K562 (cell line): Measurements from ENCODE around the gene CSH1. TPM values are rescaled to one million over a fixed set of nuclear protein-coding genes. Genes with fewer than 3 reads are reported as not detected.

Experiments
- ATAC-seq: fragments of 200-7000 bp; cut with Tn5 transposase; 3 replicates; pipeline ENCODE4 v1.9.1; 2020; ENCODE audit warnings: moderate library complexity
- BruUV-seq: library from RNA; stranded (reverse); fragments of 400-500 nt; replicated peaks from 2 replicates; lab custom pipeline; 2021; lab: Mats Ljungman, UMichigan
- CTCF ChIA-PET: fragments of 300-600 bp; formaldehyde crosslinking; extraction: SDS; loops from one replicate; lab custom pipeline; 2021; ENCODE audit warnings: low intra/inter-chr PET ratio; lab: Yijun Ruan, JAX
- POLR2A ChIA-PET: fragments of 300-600, 350-650 bp; sonication (Branson Sonifier 250); formaldehyde crosslinking; extraction: SDS; loops from one replicate; lab custom pipeline; 2021; ENCODE audit warnings: antibody characterized with exemption, inconsistent platforms; lab: Yijun Ruan, JAX
- DNase-seq, 4 experiments: peaks; one replicate each; pipeline versions ENCODE4 v3.0.0 to v3.0.0-alpha.2; 2011 to 2018; ENCODE audit warnings: low spot score in 3 of 4, mixed read lengths in 3 of 4; ENCODE audit errors: extremely low read depth in 1 of 4
- FAIRE-seq: peaks from 2 replicates; lab custom pipeline; 2011; peaks lifted over from hg19 to GRCh38; lab: Jason Lieb, UNC
- H2AFZ ChIP-seq: 2 replicates; pipeline ENCODE4 v1.6.0; 2011; ENCODE audit warnings: low read depth, low read length, control low read depth, inconsistent platforms
- H3K27ac ChIP-seq: fragments of 200-600 bp; 3 replicates; pipeline ENCODE4 v1.8.0; 2011; ENCODE audit warnings: low read depth, mild to moderate bottlenecking, control low read depth, inconsistent platforms, low read length, moderate library complexity, mixed read lengths; ENCODE audit errors: extremely low read depth
- H3K27me3 ChIP-seq, 2 experiments: fragments of 300-600 bp in 1 of 2; 2 replicates in 1 of 2; 3 replicates in 1 of 2; pipeline versions ENCODE4 v1.6.0 to v1.8.0; 2011; ENCODE audit warnings: inconsistent platforms in 2 of 2, low read length in 2 of 2, mild to moderate bottlenecking in 1 of 2, mixed read lengths in 1 of 2, moderate library complexity in 1 of 2; ENCODE audit not compliant: control insufficient read depth in 2 of 2, insufficient read depth in 2 of 2
- H3K36me3 ChIP-seq: fragments of 300-600 bp; 3 replicates; pipeline ENCODE4 v1.8.0; 2011; ENCODE audit warnings: mild to moderate bottlenecking, low read length, inconsistent platforms; ENCODE audit not compliant: control insufficient read depth, insufficient read depth
- H3K4me1 ChIP-seq, 2 experiments: fragments of 200-600 bp in 1 of 2; replicated peaks in 1 of 2; 2 replicates in 1 of 2; 3 replicates in 1 of 2; pipeline versions ENCODE4 v1.5.1 to v1.8.0; 2011; ENCODE audit warnings: inconsistent platforms in 2 of 2, low read length in 2 of 2, mild to moderate bottlenecking in 1 of 2, mixed read lengths in 1 of 2, moderate library complexity in 1 of 2; ENCODE audit not compliant: control insufficient read depth in 2 of 2, insufficient read depth in 2 of 2
- H3K4me2 ChIP-seq: 2 replicates; pipeline ENCODE4 v1.6.1; 2011; ENCODE audit warnings: low read length, control low read depth, inconsistent platforms, mixed read lengths; ENCODE audit not compliant: insufficient read depth
- H3K4me3 ChIP-seq: fragments of 200-600 bp; sonication (generic), shearing (Covaris generic); 2 replicates; pipeline ENCODE4 v1.5.1; 2016; ENCODE audit warnings: control low read depth, inconsistent platforms
- H3K79me2 ChIP-seq: fragments of 200-600 bp; 3 replicates; pipeline ENCODE4 v1.8.0; 2011; ENCODE audit warnings: low read length, inconsistent platforms; ENCODE audit not compliant: control insufficient read depth, insufficient read depth
- H3K9ac ChIP-seq, 2 experiments: 2 replicates each; pipeline versions ENCODE4 v1.6.0 to v1.6.1; 2011; ENCODE audit warnings: low read depth in 2 of 2, low read length in 2 of 2, control low read depth in 1 of 2, inconsistent platforms in 1 of 2, mild to moderate bottlenecking in 1 of 2, mixed read lengths in 1 of 2; ENCODE audit not compliant: insufficient read depth in 1 of 2
- H3K9me1 ChIP-seq: one replicate; pipeline ENCODE4 v1.6.0; 2011; ENCODE audit warnings: inconsistent platforms, mild to moderate bottlenecking, low read length, moderate library complexity; ENCODE audit not compliant: control insufficient read depth, insufficient read depth
- H3K9me3 ChIP-seq: replicated peaks from 2 replicates; pipeline ENCODE4 v1.5.1; 2011; ENCODE audit warnings: low read depth, low read length, inconsistent platforms; ENCODE audit not compliant: control insufficient read depth, insufficient read depth
- H4K20me1 ChIP-seq: replicated peaks from 2 replicates; pipeline ENCODE4 v1.6.1; 2011; ENCODE audit warnings: low read length, inconsistent platforms, mixed read lengths; ENCODE audit not compliant: control insufficient read depth, insufficient read depth
- HDAC3 ChIP-seq: fragments of 450-650 bp; IDR thresholded peaks from 2 replicates; pipeline ENCODE4 v1.6.1; 2018; ENCODE audit warnings: borderline replicate concordance, mild to moderate bottlenecking, moderate library complexity; ENCODE audit not compliant: partially characterized antibody
- MIER1 ChIP-seq: fragments of 450-650 bp; IDR thresholded peaks from 2 replicates; pipeline ENCODE4 v1.6.1; 2016; ENCODE audit warnings: antibody characterized with exemption, mild to moderate bottlenecking, low read depth
- PHTF2 ChIP-seq: fragments of 250-450 bp; sonication (Bioruptor Pico); IDR thresholded peaks from 2 replicates; pipeline ENCODE4 v1.5.0; 2021; ENCODE audit warnings: mild to moderate bottlenecking
- PML ChIP-seq: IDR thresholded peaks from 2 replicates; pipeline ENCODE4 v1.6.1; 2012; ENCODE audit warnings: low read length, inconsistent platforms
- ZFP30 ChIP-seq: fragments of 250-450 bp; sonication (Bioruptor Pico); IDR thresholded peaks from 2 replicates; pipeline ENCODE4 v1.8.0; 2022; ENCODE audit warnings: moderate library complexity, mild to moderate bottlenecking, inconsistent platforms, borderline replicate concordance
- ZNF589 ChIP-seq: fragments of 200-800 bp; sonication (Bioruptor generic); IDR thresholded peaks from 2 replicates; pipeline ENCODE4 v1.6.1; 2016; ENCODE audit warnings: low read depth, missing genetic modification characterization, missing compliant biosample characterization
- WGBS: fragments of 100-300 bp; shearing (Covaris generic); methylation state at CpG from one replicate; pipeline ENCODE4 v1.1.6; 2016; ENCODE audit warnings: low coverage, mixed read lengths; ENCODE audit not compliant: insufficient coverage; ENCODE audit errors: missing lambda C conversion rate; 5-methylcytosine and 5-hydroxymethylcytosine counted together
- in situ Hi-C: fragments of 300-500 bp; cut with MboI; formaldehyde crosslinking; loops from 4 replicates; pipeline ENCODE4 v1.15.0; 2018; ENCODE audit warnings: inconsistent platforms, mixed read lengths
- intact Hi-C: fragments of 100-400 bp; cut with micrococcal nuclease; formaldehyde crosslinking; loops from 2 replicates; pipeline ENCODE4 v1.14.2; 2022
- polyA plus RNA-seq, 8 experiments: library from polyadenylated mRNA; depleted of rRNA in 4 of 8; stranded (reverse) in 5 of 8; unstranded in 3 of 8; fragments of >200 nt; fragmentation: Nextera tagmentation in 2 of 8; fragmentation: Illumina TruSeq in 1 of 8; extraction: Ambion mirVana in 2 of 8; extraction: Trizol in 1 of 8; gene quantifications; 2 replicates each; pipeline versions ENCODE4 v1.2.1 to v1.2.3, GENCODE V29; 2011 to 2014; ENCODE audit warnings: inconsistent platforms in 1 of 8, missing spikeins in 1 of 8
- total RNA-seq, 7 experiments: library from RNA; depleted of rRNA in 6 of 7; stranded (reverse); fragments of >200 nt in 6 of 7; fragmentation: Illumina TruSeq in 2 of 7; extraction: Trizol in 2 of 7; gene quantifications; 2 replicates each; pipeline versions ENCODE4 v1.2.1 to v1.2.3, GENCODE V29; 2011 to 2021; ENCODE audit warnings: low replicate concordance in 1 of 7
- TF ChIP-seq, protein P1 (sequence below), 3 experiments: fragments of 200-800 bp in 1 of 3; sonication (Bioruptor generic) in 1 of 3; sonication (generic) in 1 of 3; formaldehyde crosslinking in 1 of 3; IDR thresholded peaks; 2 replicates each; pipeline versions ENCODE4 v1.6.1 to v1.8.0; 2016 to 2022; ENCODE audit warnings: mild to moderate bottlenecking in 2 of 3, missing compliant biosample characterization in 2 of 3, missing genetic modification characterization in 2 of 3, missing genetic modification reagents in 1 of 3
- TF ChIP-seq, protein P2 (sequence below): fragments of 250-450 bp; sonication (Bioruptor Pico); IDR thresholded peaks from 2 replicates; pipeline ENCODE4 v1.5.0; 2022; ENCODE audit warnings: mild to moderate bottlenecking
- TF ChIP-seq, protein P3 (sequence below), 3 experiments: IDR thresholded peaks in 2 of 3; conservative IDR thresholded peaks in 1 of 3; 2 replicates each; pipeline ENCODE4 v1.5.1; 2011 to 2012; ENCODE audit warnings: low read length in 3 of 3, mild to moderate bottlenecking in 3 of 3, control low read depth in 2 of 3, improper control_type of control experiment in 1 of 3, inconsistent platforms in 1 of 3, low read depth in 1 of 3, mixed read lengths in 1 of 3, moderate library complexity in 1 of 3; ENCODE audit not compliant: insufficient read depth in 2 of 3

Gene CSH1
- total and polyA plus RNA-seq, 9 of the 15 experiments (the other 6 are each of a cell fraction or from before 2014, with no cell fraction given): not detected

DNA sequence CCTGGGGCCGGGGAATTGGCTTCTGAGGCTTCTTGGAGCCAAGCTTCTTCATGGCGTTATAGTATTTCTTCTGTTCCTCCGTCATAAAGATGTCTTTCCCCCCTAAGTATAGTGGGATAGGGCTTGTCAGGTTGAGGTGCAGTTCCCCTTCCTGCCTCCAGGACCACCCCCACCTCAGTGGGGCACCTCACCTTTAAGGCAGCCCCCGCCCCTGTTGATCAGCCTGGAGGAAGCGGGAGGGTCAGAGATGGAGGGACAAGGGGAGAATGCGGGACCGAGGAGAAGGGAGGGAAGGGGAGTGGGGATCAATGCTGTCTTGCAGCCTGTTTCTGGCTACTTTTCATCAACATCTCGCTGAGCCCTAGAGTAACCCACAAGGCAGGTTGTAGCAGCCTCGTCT lies 47.4 kb upstream of the CSH1 start:
- Histone ChIP-seq H3K4me3 (no peak overlapping the region), H4K20me1 (no peaks in the 10 kb centered on the region; the same call in 1 of the 2 replicates), H3K9ac (no peak overlapping the region), H3K9me3 (no peaks in the 10 kb centered on the region; the same call in 1 of the 2 replicates), H3K36me3 (no peaks in the 10 kb centered on the region), H3K27me3 (peaks cover 17 to 62% of the 10 kb centered on the region in 2 experiments; a peak in 4 of 5 replicates), H3K27ac (no peak overlapping the region), H2AFZ (no peak overlapping the region), H3K4me2 (no peak overlapping the region), H3K4me1 (peaks cover 3 to 32% of the 10 kb centered on the region in 2 experiments; a peak in 3 of 5 replicates), H3K79me2 (no peaks in the 10 kb centered on the region), H3K9me1 (no peaks in the 10 kb centered on the region)
- in situ Hi-C loops (no loop called here), intact Hi-C loops (loop anchor here (10.0 kb wide), 1 partner anchor 81 kb away; the partner anchor contains the start of gene ICAM2)
- WGBS: 5% methylated on average over 9 of the region's 9 CpGs
- TF ChIP-seq ZNF589 (CRISPR knock-in tag) (no peak), PHTF2 (CRISPR knock-in tag) (no peak), MIER1 (no peak), ZFP30 (CRISPR knock-in tag) (no peak), HDAC3 (no peak), PML (no peak)
- TF ChIP-seq, protein P1, sequence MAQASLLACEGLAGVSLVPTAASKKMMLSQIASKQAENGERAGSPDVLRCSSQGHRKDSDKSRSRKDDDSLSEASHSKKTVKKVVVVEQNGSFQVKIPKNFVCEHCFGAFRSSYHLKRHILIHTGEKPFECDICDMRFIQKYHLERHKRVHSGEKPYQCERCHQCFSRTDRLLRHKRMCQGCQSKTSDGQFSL (CRISPR knock-in tag; IDR thresholded peaks at IDR 0.05): 0 out of 2 replicates have a peak, but pooled peaks have one; percentile 55
- TF ChIP-seq, protein P1 (tag; IDR thresholded peaks at IDR 0.05): no peak
- TF ChIP-seq, protein P2, sequence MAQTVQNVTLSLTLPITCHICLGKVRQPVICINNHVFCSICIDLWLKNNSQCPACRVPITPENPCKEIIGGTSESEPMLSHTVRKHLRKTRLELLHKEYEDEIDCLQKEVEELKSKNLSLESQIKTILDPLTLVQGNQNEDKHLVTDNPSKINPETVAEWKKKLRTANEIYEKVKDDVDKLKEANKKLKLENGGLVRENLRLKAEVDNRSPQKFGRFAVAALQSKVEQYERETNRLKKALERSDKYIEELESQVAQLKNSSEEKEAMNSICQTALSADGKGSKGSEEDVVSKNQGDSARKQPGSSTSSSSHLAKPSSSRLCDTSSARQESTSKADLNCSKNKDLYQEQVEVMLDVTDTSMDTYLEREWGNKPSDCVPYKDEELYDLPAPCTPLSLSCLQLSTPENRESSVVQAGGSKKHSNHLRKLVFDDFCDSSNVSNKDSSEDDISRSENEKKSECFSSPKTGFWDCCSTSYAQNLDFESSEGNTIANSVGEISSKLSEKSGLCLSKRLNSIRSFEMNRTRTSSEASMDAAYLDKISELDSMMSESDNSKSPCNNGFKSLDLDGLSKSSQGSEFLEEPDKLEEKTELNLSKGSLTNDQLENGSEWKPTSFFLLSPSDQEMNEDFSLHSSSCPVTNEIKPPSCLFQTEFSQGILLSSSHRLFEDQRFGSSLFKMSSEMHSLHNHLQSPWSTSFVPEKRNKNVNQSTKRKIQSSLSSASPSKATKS (CRISPR knock-in tag): no peak
- TF ChIP-seq, protein P3, sequence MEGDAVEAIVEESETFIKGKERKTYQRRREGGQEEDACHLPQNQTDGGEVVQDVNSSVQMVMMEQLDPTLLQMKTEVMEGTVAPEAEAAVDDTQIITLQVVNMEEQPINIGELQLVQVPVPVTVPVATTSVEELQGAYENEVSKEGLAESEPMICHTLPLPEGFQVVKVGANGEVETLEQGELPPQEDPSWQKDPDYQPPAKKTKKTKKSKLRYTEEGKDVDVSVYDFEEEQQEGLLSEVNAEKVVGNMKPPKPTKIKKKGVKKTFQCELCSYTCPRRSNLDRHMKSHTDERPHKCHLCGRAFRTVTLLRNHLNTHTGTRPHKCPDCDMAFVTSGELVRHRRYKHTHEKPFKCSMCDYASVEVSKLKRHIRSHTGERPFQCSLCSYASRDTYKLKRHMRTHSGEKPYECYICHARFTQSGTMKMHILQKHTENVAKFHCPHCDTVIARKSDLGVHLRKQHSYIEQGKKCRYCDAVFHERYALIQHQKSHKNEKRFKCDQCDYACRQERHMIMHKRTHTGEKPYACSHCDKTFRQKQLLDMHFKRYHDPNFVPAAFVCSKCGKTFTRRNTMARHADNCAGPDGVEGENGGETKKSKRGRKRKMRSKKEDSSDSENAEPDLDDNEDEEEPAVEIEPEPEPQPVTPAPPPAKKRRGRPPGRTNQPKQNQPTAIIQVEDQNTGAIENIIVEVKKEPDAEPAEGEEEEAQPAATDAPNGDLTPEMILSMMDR (IDR thresholded peaks at IDR 0.05 in 2 of 3, conservative IDR thresholded peaks at IDR 0.05 in 1 of 3; ENCODE audit: insufficient read depth in 2 of 3, low read depth in 1 of 3, low read length in 3 of 3): 0 out of 6 replicates have a peak, but pooled peaks of 1 of the 3 experiments have one; percentile 22
- CTCF ChIA-PET: no interaction called here
- ATAC-seq: no peak
- POLR2A ChIA-PET: no interaction called here
- DNase-seq: peak in 1 of 4 experiments; percentile 39
- FAIRE-seq: no peak
- BruUV-seq: no TSS peak
